ENCODE results near the gene FZD7. TPM values are rescaled to one million over a fixed set of nuclear protein-coding genes. Genes with fewer than 3 reads are reported as not detected.

The FZD7 gene
- total and polyA plus RNA-seq, 4 donors, result 3.9 to 31.7 (median 8.3) TPM

- Histone ChIP-seq H3K27me3 (ENCODE audit: control insufficient read depth in 3 of 3, insufficient read depth in 3 of 3, low read length in 2 of 3) (no peaks in the 10 kb centered on the region), H3K36me3 (ENCODE audit: control insufficient read depth in 4 of 4, insufficient read depth in 4 of 4, low read length in 4 of 4) (no peaks in the 10 kb centered on the region), H3K9ac (ENCODE audit: insufficient read depth in 1 of 2, low read length in 2 of 2) (no peak overlapping the region), H3K9me3 (ENCODE audit: control insufficient read depth in 4 of 4, insufficient read depth in 3 of 4, low read length in 3 of 4) (no peaks in the 10 kb centered on the region), H3K4me3 (no peak overlapping the region), H3K4me1 (ENCODE audit: control insufficient read depth in 5 of 5, insufficient read depth in 5 of 5, low read length in 5 of 5) (peaks cover 0 to 16% (median 0%) of the 10 kb centered on the region in 5 donors), H3K27ac (ENCODE audit: low read depth in 1 of 2, low read length in 1 of 2) (no peak overlapping the region)
- ATAC-seq (ENCODE audit: insufficient read depth, low FRiP score) (no peak), DNase-seq (no peak)
- WGBS, 2 donors, result 62 to 78% methylated on average over 8 of the region's 8 CpGs
- TF ChIP-seq, protein P1, sequence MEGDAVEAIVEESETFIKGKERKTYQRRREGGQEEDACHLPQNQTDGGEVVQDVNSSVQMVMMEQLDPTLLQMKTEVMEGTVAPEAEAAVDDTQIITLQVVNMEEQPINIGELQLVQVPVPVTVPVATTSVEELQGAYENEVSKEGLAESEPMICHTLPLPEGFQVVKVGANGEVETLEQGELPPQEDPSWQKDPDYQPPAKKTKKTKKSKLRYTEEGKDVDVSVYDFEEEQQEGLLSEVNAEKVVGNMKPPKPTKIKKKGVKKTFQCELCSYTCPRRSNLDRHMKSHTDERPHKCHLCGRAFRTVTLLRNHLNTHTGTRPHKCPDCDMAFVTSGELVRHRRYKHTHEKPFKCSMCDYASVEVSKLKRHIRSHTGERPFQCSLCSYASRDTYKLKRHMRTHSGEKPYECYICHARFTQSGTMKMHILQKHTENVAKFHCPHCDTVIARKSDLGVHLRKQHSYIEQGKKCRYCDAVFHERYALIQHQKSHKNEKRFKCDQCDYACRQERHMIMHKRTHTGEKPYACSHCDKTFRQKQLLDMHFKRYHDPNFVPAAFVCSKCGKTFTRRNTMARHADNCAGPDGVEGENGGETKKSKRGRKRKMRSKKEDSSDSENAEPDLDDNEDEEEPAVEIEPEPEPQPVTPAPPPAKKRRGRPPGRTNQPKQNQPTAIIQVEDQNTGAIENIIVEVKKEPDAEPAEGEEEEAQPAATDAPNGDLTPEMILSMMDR (IDR thresholded peaks at IDR 0.05; ENCODE audit: control extremely low read depth, extremely low read depth), result no peak
Observed at GRCh38 chr2:201985728-201986462, 47.8 kb upstream of the FZD7 start.

- Histone ChIP-seq H3K4me1 (ENCODE audit: control insufficient read depth in 5 of 5, insufficient read depth in 5 of 5, low read length in 5 of 5) (peaks cover 0 to 16% (median 0%) of the 10 kb centered on the region in 5 donors), H3K27ac (ENCODE audit: low read depth in 1 of 2, low read length in 1 of 2) (no peak overlapping the region), H3K9me3 (ENCODE audit: control insufficient read depth in 4 of 4, insufficient read depth in 3 of 4, low read length in 3 of 4) (no peaks in the 10 kb centered on the region), H3K27me3 (ENCODE audit: control insufficient read depth in 3 of 3, insufficient read depth in 3 of 3, low read length in 2 of 3) (no peaks in the 10 kb centered on the region), H3K9ac (ENCODE audit: insufficient read depth in 1 of 2, low read length in 2 of 2) (no peak overlapping the region), H3K4me3 (no peak overlapping the region), H3K36me3 (ENCODE audit: control insufficient read depth in 4 of 4, insufficient read depth in 4 of 4, low read length in 4 of 4) (no peaks in the 10 kb centered on the region)
- TF ChIP-seq, protein P1 (IDR thresholded peaks at IDR 0.05; ENCODE audit: control extremely low read depth, extremely low read depth), result no peak
- WGBS, 2 donors, result 89 to 91% methylated on average over 5 of the region's 5 CpGs
- ATAC-seq (ENCODE audit: insufficient read depth, low FRiP score) (no peak), DNase-seq (no peak)
Observed at GRCh38 chr2:201986463-201986735, 47.3 kb upstream of the FZD7 start.

GRCh38 chr2:201987426-201987825 is 46.2 kb upstream of the FZD7 start:
- no peaks in the 10 kb centered on the region for H3K36me3 ChIP-seq (ENCODE audit: control insufficient read depth in 4 of 4, insufficient read depth in 4 of 4, low read length in 4 of 4)
- 64 to 77% methylated on average over 2 of the region's 2 CpGs for WGBS, 2 donors
- TF ChIP-seq, protein P1 (IDR thresholded peaks at IDR 0.05; ENCODE audit: control extremely low read depth, extremely low read depth), result no peak

DNA sequence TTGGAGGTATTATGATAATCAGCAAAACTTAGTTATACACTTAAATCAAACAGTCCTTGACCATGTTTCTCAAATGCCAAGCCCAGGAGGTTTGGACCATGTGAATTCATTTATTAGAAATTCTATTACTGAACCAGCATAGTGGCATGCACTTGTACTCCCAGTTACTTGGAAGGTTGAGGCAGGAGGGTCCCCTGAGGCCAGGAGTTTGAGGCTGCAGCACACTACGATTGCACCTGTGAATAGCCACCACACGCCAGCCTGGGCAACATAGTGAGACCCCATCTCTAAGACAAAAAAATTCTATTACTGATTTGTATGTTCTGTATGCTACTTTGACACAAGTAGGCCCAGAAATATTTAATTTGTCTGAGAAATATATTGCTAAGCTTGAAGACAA is 43.6 kb upstream of the FZD7 start:
- Histone ChIP-seq H3K9ac (ENCODE audit: insufficient read depth in 1 of 2, low read length in 2 of 2) (no peak overlapping the region), H3K36me3 (ENCODE audit: control insufficient read depth in 4 of 4, insufficient read depth in 4 of 4, low read length in 4 of 4) (no peaks in the 10 kb centered on the region), H3K27ac (ENCODE audit: low read depth in 1 of 2, low read length in 1 of 2) (no peak overlapping the region), H3K9me3 (ENCODE audit: control insufficient read depth in 4 of 4, insufficient read depth in 3 of 4, low read length in 3 of 4) (no peaks in the 10 kb centered on the region), H3K27me3 (ENCODE audit: control insufficient read depth in 3 of 3, insufficient read depth in 3 of 3, low read length in 2 of 3) (no peaks in the 10 kb centered on the region), H3K4me1 (ENCODE audit: control insufficient read depth in 5 of 5, insufficient read depth in 5 of 5, low read length in 5 of 5) (peaks cover 0 to 8% (median 0%) of the 10 kb centered on the region in 5 donors), H3K4me3 (no peak overlapping the region)
- ATAC-seq (ENCODE audit: insufficient read depth, low FRiP score) (no peak), DNase-seq (no peak)
- WGBS, 2 donors, result 95% methylated on average over 2 of the region's 2 CpGs
- TF ChIP-seq, protein P1 (IDR thresholded peaks at IDR 0.05; ENCODE audit: control extremely low read depth, extremely low read depth), result no peak

More at GRCh38 chr2:201987426-201987825, 46.2 kb upstream of the FZD7 start:
- H3K27ac ChIP-seq (ENCODE audit: low read depth in 1 of 2, low read length in 1 of 2), result no peak overlapping the region
- H3K4me3 ChIP-seq, result no peak overlapping the region
- H3K4me1 ChIP-seq (ENCODE audit: control insufficient read depth in 5 of 5, insufficient read depth in 5 of 5, low read length in 5 of 5), result peaks cover 0 to 16% (median 0%) of the 10 kb centered on the region in 5 donors
- H3K27me3 ChIP-seq (ENCODE audit: control insufficient read depth in 3 of 3, insufficient read depth in 3 of 3, low read length in 2 of 3), result no peaks in the 10 kb centered on the region
- H3K9me3 ChIP-seq (ENCODE audit: control insufficient read depth in 4 of 4, insufficient read depth in 3 of 4, low read length in 3 of 4), result no peaks in the 10 kb centered on the region
- ATAC-seq (ENCODE audit: insufficient read depth, low FRiP score) (no peak), DNase-seq (no peak)
- H3K9ac ChIP-seq (ENCODE audit: insufficient read depth in 1 of 2, low read length in 2 of 2), result no peak overlapping the region
